GM12875 (cell line): Measurements from ENCODE around the gene RHEBL1.

Experiments used
- H3K4me3 ChIP-seq: one replicate; pipeline ENCODE4 v1.5.1; 2011; ENCODE audit warnings: low read depth, low read length, control low read depth
- CTCF ChIP-seq: IDR thresholded peaks from 2 replicates; pipeline ENCODE4 v1.5.1; 2011; ENCODE audit warnings: low read depth, mild to moderate bottlenecking, control low read depth, inconsistent platforms, low read length, moderate library complexity, borderline replicate concordance; ENCODE audit not compliant: insufficient read depth

RHEBL1 gene

DNA sequence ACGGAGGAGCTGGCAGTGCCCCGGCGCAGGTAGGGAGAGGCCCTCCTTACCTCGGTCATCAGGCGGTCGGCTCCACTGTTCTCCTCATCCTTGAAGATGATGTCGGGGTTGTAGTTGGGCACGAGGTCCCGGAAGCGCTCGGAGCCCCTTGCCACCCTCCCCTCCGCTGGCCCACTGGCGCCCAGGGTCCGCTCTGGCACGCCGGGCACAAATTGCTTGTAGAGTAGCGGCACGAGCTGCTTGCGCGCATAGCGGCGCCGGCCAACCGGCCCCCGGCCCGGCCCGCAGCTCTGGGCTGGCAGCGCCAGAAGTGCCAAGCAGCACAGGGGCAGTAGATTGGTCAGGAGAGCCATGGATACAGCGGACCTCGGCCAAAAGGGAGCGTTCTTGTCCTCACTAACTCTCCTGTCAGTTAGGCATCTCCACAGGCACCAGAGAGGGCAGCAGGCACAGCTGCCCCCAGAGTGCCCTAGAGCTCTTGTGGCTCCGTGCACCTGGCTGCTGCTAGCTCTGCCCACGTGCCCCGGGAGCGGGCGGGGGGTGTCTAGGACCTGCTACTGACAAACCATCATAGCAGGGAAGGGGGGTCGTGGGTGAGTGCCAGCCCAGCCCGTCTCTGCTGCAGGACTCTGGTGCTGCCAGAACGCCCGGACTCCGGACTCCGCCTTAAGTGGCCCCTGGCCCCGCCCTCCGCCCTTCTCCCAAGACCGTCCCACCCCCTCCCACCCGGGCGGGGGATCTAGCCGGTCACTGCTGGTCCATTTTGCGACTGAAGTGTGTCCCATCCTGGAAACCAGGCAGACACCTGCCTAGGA lies 24.6 kb upstream of the RHEBL1 start, which contains the start of gene DHH:
TSS of gene DHH (minus strand) at position 642 of the 815 bp plus-strand sequence. CDS start at position 353, 289 bp downstream.
- H3K4me3 ChIP-seq: no peak within 1 kb of the TSS
- no peak for TF ChIP-seq CTCF

DNA sequence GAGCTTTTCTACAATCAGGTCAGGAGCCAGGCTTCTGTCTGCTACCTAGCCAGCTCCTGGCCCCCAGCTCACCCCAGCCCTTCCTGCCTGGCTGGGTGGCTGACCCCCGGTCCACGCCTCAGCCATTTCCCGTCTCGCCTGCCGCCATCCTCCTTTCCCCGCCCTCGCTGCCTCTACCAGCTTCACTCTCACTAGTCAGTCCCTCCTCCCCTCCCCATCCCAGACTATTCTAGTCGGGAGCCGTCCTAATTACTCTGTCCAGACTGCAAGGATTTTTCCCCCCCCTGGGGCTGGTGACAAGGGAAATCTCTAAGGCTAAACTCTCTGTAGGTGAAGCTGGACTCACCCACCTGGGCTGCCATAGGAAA lies 24.0 kb upstream of the RHEBL1 start:
- no peak for TF ChIP-seq CTCF
- no peak overlapping the region for H3K4me3 ChIP-seq

GRCh38 chr12:49092816-49093406 lies 23.1 kb upstream of the RHEBL1 start:
- TF ChIP-seq CTCF: no peak
- no peak overlapping the region for H3K4me3 ChIP-seq

- no peak overlapping the region for H3K4me3 ChIP-seq
- peak; percentile 56; the same call in 1 of the 2 replicates for TF ChIP-seq CTCF
These were observed 22.5 kb upstream of the RHEBL1 start for GRCh38 chr12:49092086-49092815.

DNA sequence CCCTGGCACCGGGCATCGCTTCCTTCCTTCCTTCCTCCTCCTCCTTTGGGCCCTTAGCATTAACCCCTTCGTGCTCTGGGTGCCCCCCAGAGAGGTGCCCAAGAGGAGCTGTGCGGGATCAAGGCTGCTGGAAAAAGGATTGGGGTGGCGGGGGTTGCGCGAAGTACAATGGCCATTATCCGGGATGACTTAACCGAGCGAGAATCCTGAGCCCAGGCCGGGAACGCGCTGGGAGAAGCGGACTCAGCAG lies 22.0 kb upstream of the RHEBL1 start:
- no peak overlapping the region for H3K4me3 ChIP-seq

GRCh38 chr12:49091056-49091835 lies 21.5 kb upstream of the RHEBL1 start:
- TF ChIP-seq CTCF: no peak
- no peak overlapping the region for H3K4me3 ChIP-seq

More for the DNA sequence above, 22.0 kb upstream of the RHEBL1 start:
- no peak for TF ChIP-seq CTCF
